ENCODE results near the gene RPN2.

The RPN2 gene

DNA sequence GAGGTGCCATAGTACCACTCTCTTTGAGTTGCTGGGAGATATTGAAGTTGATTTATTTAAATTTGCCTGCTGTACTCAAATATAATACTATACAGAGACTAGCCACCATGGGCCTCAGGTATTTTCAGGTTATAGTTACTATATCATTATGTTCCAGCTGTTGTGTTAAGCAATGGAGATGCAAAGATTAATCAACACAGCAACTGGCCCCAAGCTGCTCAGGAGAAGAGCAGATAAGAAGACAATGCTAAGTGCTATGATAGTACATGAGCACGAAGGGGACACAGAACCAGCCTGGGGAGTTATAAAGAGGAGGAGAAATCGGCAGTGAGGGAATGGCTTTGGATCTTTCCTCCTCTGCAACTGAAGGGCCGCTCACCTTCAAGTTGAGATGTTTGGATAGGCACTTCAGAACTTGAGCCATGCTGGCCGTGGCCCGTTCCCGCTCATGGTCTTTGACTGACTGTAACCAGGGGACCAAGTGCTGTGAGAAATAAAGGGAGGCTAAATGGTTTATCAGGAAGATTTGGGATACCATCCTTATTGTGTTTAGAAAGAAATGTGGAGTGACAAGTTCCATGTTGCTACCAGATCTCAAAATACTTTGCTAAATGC is 24.3 kb upstream of the RPN2 start:
- H3K79me2 ChIP-seq (ENCODE audit: insufficient read depth, low read length), result no peaks in the 10 kb centered on the region
- H3K4me2 ChIP-seq (ENCODE audit: low read depth, low read length, poor library complexity, severe bottlenecking), result no peak overlapping the region
- no peaks in the 10 kb centered on the region for H3K9me2 ChIP-seq (replicated peaks; ENCODE audit: insufficient read depth, low read length)
- H4K20me1 ChIP-seq (ENCODE audit: low read depth, low read length), result no peaks in the 10 kb centered on the region
- TF ChIP-seq, protein P1, sequence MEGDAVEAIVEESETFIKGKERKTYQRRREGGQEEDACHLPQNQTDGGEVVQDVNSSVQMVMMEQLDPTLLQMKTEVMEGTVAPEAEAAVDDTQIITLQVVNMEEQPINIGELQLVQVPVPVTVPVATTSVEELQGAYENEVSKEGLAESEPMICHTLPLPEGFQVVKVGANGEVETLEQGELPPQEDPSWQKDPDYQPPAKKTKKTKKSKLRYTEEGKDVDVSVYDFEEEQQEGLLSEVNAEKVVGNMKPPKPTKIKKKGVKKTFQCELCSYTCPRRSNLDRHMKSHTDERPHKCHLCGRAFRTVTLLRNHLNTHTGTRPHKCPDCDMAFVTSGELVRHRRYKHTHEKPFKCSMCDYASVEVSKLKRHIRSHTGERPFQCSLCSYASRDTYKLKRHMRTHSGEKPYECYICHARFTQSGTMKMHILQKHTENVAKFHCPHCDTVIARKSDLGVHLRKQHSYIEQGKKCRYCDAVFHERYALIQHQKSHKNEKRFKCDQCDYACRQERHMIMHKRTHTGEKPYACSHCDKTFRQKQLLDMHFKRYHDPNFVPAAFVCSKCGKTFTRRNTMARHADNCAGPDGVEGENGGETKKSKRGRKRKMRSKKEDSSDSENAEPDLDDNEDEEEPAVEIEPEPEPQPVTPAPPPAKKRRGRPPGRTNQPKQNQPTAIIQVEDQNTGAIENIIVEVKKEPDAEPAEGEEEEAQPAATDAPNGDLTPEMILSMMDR (IDR thresholded peaks at IDR 0.05; ENCODE audit: insufficient read depth, low read length, poor library complexity, severe bottlenecking), result no peak
- no peak for TF ChIP-seq EZH2phosphoT487 (conservative IDR thresholded peaks at IDR 0.05; ENCODE audit: low read length)
- no peak overlapping the region for H3K4me3 ChIP-seq (ENCODE audit: insufficient read depth, low read length, poor library complexity, severe bottlenecking)
- H3F3A ChIP-seq (ENCODE audit: insufficient read depth), result no peaks in the 10 kb centered on the region; the same call in 1 of the 2 replicates
- no peaks in the 10 kb centered on the region for H3K9me3 ChIP-seq (ENCODE audit: insufficient read depth, low read length)
- H3K27ac ChIP-seq (ENCODE audit: low read depth, low read length), result no peak overlapping the region
- H2AFZ ChIP-seq (ENCODE audit: low read depth, low read length, severe bottlenecking), result no peak overlapping the region
- no peak overlapping the region for H3K9ac ChIP-seq (ENCODE audit: low read length)
- no peaks in the 10 kb centered on the region for H3K27me3 ChIP-seq (ENCODE audit: low read length)
- no peaks in the 10 kb centered on the region for H3K36me3 ChIP-seq (ENCODE audit: low read length)

DNA sequence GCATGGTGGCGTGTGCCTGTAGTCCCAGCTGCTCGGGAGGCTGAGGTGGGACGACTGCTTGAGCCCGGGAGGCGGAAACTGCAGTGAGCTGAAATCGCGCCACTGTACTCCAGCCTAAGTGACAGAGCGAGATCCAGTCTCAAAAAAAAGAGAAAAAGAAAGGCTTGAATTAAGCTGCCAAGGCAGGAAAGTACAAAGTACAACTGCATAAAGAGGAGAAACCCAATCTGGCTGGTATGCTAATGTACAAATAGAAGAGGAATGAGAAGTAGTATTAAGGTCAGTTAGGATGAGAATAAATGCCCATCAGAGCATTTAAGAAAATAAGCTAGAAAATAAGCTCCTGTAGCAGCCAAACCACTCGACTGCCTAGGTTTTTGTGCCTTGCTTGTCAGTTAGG is 23.1 kb upstream of the RPN2 start:
- Histone ChIP-seq H2AFZ (ENCODE audit: low read depth, low read length, severe bottlenecking) (no peak overlapping the region), H3F3A (ENCODE audit: insufficient read depth) (no peaks in the 10 kb centered on the region; the same call in 1 of the 2 replicates), H3K9me2 (replicated peaks; ENCODE audit: insufficient read depth, low read length) (no peaks in the 10 kb centered on the region), H3K27ac (ENCODE audit: low read depth, low read length) (no peak overlapping the region), H3K4me3 (ENCODE audit: insufficient read depth, low read length, poor library complexity, severe bottlenecking) (no peak overlapping the region), H3K79me2 (ENCODE audit: insufficient read depth, low read length) (no peaks in the 10 kb centered on the region), H3K9ac (ENCODE audit: low read length) (no peak overlapping the region), H3K4me2 (ENCODE audit: low read depth, low read length, poor library complexity, severe bottlenecking) (no peak overlapping the region), H3K36me3 (ENCODE audit: low read length) (no peaks in the 10 kb centered on the region), H3K9me3 (ENCODE audit: insufficient read depth, low read length) (no peaks in the 10 kb centered on the region), H3K27me3 (ENCODE audit: low read length) (no peaks in the 10 kb centered on the region), H4K20me1 (ENCODE audit: low read depth, low read length) (no peaks in the 10 kb centered on the region)
- no peak for TF ChIP-seq EZH2phosphoT487 (conservative IDR thresholded peaks at IDR 0.05; ENCODE audit: low read length)
- TF ChIP-seq, protein P1 (IDR thresholded peaks at IDR 0.05; ENCODE audit: insufficient read depth, low read length, poor library complexity, severe bottlenecking), result no peak

DNA sequence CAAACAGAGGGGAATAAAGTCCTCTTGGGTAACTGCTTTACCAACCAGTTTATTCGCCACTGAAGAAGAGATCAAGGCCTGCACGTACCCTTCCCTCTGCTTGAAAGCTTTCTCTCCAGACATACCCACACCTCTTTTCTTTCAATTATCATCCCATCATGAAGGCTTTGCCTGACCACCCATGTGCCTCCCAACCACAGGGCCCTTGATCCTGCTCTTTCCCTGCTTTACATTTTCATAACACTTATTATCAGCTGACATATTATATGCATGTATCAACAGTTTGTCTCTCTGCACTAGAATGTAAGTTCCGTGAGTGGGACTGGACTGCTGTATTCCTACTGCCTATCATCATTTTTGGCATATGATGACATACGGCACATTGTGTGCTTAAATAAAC is 20.9 kb upstream of the RPN2 start:
- Histone ChIP-seq H3K79me2 (ENCODE audit: insufficient read depth, low read length) (no peaks in the 10 kb centered on the region), H3K27ac (ENCODE audit: low read depth, low read length) (no peak overlapping the region), H3K27me3 (ENCODE audit: low read length) (no peaks in the 10 kb centered on the region), H3K9me3 (ENCODE audit: insufficient read depth, low read length) (no peaks in the 10 kb centered on the region), H3K4me3 (ENCODE audit: insufficient read depth, low read length, poor library complexity, severe bottlenecking) (no peak overlapping the region), H3K4me2 (ENCODE audit: low read depth, low read length, poor library complexity, severe bottlenecking) (no peak overlapping the region), H3K36me3 (ENCODE audit: low read length) (no peaks in the 10 kb centered on the region), H4K20me1 (ENCODE audit: low read depth, low read length) (no peaks in the 10 kb centered on the region), H3F3A (ENCODE audit: insufficient read depth) (no peaks in the 10 kb centered on the region), H3K9me2 (replicated peaks; ENCODE audit: insufficient read depth, low read length) (no peaks in the 10 kb centered on the region), H2AFZ (ENCODE audit: low read depth, low read length, severe bottlenecking) (no peak overlapping the region), H3K9ac (ENCODE audit: low read length) (no peak overlapping the region)
- TF ChIP-seq, protein P1 (IDR thresholded peaks at IDR 0.05; ENCODE audit: insufficient read depth, low read length, poor library complexity, severe bottlenecking), result no peak
- TF ChIP-seq EZH2phosphoT487 (conservative IDR thresholded peaks at IDR 0.05; ENCODE audit: low read length), result no peak

Measured in SU-DHL-6 (cell line).